SKM-1 (cell line): ENCODE data around the gene DCANP1.
"Not testable (repeated sequence)": the region's sequence is repeated elsewhere in the genome, so short reads cannot be mapped to it uniquely, and the experiment has no call there.

ENCODE experiments used
- DNase-seq: peaks from one replicate; lab custom pipeline; 2025; ENCODE audit not compliant: unreplicated experiment; lab: John Stamatoyannopoulos, UW

The DCANP1 gene, protein sequence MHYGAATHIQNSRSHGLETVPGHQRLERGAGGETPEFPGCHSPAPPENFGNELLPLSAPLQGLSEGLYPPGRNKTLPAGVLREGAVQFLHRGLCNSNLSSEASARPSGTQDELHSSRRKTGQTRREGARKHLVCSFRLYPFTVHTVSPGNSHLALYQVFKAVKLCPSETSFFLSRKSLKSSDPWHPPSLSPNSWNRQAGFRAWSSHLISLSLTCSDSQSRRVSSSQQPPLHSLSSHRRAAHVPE

DNA sequence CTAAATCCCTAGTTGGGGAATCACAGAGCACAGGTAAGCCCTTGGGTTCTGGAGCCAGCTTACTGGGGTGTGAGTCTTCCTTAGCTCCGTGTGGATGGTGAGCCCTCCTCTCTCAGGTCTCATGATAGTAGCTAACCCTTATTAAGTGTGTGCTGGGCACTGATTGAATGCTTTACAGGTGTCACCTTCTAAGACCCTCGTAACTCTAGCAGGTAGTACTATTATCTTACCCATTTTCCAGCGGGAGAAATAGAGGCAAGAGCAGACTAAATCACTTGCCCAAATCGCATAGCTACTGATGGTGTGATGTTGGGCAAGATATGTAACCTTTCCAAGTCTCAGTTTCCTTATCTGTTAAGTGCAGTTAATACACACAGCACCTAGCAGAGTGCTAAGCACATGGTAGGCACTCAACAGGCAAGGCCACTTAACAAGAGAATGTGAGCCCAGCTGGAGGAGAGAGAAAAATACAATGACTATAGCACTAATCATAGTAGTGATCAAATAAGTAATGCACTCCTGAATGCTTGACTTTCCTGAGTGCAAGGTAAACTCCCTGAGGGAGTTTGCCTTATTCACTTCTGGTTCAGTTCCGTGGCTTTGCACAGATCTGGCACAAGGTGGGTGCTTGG is at the start of gene DCANP1:
Gene DCANP1, minus strand, starts transcription at position 51 of the 632 bp plus-strand sequence. CDS start 240 bp downstream, outside the sequence.
- no peak for DNase-seq

DNA sequence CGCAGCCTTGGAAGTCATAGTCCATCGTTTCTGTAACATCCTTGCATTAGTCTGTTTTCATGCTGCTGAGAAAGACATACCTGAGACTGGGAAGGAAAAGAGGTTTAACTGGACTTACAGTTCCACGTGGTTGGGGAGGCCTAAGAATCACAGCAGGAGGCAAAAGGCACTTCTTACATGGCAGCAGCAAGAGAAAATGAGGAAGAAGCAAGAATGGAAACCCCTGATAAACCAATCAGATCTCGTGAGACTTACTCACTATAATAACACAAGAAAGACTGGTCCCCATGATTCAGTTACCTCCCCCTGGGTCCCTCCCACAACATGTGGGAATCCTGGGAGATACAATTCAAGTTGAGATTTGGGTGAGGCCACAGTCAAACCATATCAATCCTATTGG is 48.4 kb upstream of the DCANP1 start:
- not testable (repeated sequence) for DNase-seq

DNA sequence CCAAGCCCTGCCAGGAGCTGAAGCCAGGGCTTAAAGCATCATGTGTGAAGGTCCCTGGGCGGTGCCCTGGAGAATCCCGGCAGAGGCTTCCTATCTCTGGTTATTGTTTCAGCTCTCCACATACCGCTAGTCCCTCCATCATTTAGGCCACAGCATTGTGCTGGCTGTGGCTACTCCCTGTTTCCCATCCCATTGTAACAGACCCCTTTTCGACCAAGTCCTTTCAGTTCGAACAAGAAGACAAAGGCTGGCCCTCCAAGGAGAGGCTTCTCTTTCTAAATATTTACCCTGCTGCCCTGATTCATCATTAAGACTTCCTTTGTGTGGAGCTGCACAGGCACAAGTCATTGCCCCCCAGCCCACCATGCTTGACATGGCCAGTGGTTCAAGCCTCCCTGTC is 47.0 kb upstream of the DCANP1 start:
- DNase-seq: no peak

DNA sequence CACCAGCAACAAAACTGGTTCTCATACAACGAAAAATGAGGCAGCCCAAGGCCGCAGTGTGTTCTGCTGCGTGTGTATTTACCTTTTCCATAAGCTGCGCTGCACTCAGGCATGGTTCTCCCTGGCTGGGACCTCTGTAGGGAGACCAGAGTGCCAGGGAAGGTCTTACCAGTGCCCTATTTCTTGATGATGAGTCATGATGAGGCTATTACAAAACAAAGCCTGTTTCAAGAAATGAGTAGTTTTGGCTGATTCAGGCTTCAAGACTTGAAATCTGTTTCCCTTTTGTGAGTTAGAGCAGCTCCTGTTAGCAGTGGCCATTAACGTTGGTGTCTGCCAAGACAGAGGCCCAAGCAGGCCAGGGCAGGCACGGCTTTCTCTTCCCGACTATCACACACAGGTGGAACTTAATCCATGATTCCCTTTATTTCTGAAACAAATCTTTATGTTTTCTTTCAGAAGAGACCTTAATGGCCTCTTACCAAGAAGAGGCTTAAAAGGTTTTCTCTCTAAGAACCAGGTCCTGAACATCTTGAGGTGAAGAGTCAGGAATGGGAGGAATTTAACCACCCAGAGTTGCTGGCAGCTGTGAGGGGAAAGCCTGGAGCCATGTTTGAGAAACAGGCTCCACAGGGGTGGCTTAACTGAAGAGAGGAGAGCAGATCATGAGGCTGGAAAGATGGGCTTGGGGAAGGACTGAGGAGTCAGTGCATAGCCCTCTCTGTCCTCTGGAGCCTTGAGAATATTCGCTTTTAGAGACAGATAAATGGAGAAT is 46.4 kb upstream of the DCANP1 start:
- DNase-seq: peak; percentile 54

DNA sequence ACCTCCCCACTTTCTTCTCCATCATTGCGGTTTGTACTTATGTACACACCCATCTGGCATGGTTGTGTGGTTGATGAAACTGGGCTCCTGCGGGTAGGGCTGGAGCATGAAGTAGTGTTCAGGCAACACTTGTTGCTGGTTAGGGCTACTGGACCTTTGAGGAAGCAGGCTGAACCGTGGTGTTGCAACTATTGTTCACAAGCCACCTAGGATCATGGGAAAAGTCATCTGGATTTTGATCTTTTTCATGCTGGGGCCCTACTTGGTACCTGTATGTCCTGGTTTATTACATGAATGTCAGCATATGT is 45.1 kb upstream of the DCANP1 start:
- peak; percentile 57 for DNase-seq

DNA sequence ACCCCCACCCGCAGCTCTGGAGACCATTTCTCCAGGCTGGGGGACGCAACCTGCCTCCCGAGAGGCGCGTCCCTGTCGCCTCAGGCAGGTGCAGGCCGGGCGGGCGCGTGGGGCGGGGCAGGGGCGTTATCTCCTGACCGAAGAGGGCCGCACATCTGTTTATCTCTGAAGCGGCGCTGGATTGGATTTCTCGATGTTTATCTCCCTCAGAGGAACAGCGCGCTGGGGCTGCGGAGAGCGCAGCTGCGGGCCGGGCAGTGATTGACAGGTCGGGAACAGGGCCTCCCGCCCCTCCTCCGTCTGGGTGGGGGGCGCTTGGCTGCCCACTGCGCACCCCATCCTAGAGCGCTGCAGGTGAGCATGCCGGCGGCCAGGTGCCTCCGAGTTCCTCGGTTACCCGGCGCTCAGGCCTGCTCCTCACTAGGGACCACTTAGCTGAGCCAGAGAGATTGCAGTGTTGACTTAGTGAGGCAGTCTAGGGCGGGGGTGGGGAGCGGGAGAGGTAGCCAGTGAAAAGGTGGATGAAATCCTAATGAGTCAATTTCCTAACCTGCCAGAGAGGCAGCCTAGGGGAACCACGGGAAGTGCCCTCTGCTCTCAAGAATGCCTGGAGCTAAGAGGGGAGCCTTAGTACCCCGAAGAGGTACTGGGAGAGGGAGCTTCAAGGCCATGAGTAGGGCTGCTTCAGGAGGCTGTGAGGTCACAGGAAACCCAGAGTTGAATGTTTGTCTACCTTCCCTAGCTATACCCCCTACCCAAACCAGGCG is 44.6 kb upstream of the DCANP1 start:
- DNase-seq: no peak

DNA sequence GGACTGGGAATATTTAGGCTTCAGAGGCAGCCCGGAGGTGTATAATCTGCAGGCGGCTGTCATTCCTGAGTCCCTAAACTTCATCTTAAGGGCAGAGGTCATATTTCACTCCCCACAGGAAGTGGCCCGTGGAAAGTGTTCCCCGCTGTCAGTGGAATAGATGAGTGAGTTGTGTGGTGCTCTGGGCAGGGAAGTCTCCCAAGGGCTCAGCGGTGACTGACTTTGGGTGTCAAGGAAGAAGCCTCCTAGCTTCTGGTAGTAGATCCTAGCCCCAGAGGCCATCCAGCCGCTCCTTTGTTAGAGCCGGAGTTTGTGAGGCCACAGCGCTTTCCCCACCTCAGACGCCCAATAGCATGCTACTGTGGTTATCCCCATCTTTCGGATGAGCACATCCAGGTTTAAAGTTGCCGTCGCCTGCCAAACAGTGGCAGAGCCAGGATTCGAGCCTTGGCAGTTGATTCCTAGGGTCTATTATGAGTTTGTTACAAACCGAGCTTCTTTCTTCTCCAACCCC is 43.9 kb upstream of the DCANP1 start:
- DNase-seq: no peak

DNA sequence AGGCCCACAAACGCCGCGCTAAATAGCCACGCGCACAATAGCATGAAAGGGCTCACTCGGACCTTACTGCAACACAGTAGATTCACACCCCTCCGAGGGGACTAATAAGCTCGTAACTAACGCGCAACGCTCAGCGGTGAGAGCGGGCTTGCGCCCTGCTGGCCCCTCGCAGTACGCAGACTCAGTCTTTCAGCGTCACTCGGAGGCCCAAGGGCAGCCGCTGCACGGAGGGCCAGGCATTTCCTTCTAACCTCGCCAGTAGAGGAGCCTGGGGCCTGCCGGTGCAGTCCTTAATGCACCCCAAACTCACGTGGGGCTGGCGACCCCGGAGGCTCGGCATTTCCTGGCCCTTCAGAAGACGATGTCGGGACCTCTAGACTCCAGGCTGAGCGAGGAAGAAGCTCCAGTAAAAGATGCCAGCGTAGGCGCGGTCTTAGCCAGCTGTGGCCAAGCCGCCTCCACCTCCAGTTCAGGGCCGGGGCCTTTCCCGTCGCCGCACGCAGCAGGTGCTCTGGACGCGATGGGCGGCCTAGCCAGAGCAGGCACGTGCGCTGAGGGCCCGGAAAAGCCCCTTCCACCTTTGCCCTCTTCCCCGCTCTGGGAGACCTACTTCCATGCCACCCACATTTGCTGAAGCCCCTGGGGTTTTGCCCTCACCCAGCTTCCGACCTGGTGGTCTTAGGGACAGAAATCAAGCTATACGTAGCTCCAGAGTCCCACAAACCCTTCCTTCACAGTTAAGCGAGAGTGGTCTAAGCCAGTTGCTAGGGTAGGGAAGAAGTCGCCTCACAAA is 43.3 kb upstream of the DCANP1 start:
- DNase-seq: no peak

DNA sequence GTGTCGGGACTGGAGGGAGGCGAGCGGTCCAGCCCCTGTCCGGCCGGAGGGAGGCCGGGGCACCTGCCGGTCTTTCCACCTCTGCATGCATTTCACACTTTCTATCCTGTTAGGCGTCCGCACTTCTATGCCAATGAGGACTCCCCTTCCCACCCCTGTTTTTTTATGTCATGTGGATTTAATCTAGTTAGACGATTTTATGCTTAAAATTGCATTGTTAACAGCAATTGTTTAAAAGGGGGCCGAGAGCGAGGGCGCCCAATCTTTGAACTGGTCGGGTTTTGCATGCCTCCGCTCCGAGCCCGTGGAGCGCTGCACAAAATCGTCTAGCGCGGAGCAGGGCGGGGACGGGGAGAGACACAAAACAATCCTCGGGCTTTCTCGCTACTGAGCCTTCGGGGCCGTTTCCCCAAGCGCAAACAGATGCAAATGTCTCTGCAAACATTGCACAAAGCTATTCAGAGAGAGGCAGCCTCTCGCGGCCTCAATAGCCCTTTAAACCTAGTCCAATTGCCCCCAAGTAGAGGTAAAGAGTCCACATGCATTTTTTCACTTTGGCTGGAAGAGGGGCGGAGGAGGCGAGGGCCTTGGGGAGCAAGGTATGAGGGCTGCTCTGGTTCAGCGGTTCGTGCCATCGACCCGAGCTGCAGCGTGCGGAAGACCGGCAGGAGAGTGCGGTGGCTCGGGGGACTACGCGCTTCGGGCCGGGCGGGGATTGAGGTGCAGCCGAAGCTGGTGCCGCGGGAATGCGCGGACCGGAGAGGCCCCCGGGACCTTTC is 42.5 kb upstream of the DCANP1 start:
- no peak for DNase-seq

DNA sequence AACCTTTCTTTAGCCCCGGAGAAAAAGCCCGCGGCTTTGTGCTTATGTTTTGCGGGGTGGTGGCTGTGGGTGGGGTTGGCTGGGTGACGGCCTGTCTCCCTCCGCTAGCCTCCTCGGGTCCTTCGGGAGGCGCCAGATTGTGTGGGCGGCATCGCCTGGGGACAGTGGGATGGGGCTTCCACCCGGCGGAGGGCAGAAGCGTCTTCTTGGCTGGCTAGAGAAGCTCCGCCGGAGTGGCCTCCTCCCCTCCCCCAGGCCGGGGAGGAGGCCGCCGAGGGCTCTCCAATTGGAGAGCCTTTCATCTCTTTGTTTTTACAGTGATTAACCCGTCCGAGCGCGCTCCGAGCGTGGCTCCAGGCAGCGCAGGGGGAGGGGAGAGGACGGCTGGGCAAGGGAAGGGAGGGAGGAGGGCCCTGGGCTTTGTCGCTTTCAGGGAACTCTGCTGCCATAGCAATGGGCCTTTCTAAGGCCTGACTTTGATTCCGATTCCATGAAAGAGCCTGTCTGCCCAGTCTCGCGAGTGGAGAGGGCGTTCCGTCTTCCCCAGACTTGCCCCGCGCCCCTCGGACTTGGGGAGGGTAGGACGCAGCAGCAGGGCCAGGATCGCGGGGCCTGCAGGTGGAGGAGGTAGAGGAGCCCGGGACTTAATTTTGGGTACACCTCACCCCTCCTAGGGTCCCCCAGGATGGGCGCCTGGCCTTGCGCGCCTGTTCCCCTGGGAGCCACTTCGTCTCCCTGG is 41.7 kb upstream of the DCANP1 start:
- DNase-seq: no peak

DNA sequence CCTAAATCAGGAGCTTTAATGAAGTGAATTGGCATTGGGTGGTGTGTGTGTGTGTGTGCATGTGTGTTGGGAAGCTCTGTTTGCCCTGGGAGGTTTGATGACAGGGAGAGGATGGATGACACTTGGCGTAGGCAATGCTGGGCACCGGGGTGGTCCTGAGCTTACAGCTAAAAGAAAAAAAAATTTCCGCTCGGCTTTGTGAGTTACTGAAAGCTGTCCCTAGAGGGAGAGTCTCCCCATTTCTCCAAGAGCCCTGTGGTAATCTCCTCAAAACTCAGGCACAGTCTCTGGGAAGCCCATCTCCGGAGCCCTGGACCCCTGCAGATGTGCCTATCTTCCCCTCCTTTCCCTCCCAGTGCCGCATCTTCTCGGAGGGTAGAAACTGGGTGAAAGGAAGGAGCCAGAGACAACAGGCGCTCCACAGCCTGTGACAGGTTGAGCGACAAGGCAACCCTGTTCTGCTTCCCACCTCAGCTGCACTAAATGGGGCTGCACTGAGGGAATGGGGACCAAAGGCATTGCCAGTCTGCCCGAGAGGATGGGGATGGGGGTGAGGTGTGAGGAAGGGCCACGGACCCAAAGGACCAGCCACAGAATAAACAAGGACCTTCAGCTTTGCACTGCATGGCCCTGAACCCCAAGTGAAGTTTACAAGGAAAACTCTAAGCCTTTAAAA is 40.8 kb upstream of the DCANP1 start:
- DNase-seq: no peak

DNA sequence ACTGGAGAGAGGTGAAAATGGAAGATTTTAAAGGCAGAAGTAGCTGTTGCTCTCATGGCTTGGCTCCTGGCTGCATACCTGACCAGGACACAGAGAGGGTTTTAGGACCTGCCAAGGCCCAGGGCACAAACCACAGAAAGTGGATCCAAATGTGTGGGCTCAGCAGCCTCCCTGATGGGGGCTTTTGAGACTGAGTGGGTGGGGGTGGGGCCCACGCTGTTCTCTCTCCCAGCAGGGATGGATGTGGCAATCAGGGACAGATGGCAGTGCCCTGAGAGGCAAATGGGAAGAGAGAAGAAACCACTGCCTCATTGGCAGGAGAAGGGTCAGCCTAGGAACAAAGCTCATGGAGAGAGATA is 39.9 kb upstream of the DCANP1 start:
- DNase-seq: no peak

DNA sequence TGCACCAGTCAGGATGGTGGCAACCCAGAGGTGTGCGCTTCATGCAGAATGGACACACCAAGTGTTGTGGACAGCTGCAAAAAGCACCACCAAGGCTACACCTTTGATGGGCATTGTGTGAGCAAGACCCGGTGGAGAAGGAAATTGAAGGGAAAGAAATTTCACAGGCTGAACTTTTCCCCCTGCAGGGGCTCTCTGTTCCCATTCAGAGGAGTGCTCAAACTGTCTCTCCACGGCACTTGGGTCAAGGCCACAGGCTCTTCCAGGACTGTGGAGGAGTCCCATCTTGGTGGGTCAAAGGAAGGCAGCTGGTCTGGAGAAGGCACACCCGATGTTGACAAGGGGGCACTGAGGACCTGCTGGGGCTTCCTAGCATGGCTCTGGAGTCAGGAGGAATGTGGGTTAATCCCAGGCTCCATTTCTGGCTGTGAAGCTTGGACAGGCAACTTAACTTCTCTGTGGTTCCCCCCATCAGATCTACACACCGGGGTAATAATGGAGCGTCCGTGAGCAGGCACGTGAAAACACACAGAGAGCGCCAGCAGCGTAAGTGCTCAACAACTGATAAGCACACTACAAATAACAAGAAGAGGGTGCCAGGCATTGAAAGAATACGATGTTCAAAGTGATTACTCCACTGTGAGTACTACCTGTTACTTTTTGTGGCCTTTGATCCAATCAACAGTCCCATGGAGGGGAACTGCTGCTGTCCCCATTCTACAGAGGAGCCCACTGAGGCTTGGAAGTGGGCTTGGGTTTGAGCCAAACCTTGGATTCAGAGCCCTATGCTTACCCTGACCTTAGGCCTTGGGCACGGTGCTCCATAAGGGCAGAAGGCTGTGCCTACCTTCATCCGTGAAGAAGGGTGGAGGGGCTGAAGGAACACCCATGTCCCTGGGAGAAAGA is 39.2 kb upstream of the DCANP1 start:
- DNase-seq: no peak

DNA sequence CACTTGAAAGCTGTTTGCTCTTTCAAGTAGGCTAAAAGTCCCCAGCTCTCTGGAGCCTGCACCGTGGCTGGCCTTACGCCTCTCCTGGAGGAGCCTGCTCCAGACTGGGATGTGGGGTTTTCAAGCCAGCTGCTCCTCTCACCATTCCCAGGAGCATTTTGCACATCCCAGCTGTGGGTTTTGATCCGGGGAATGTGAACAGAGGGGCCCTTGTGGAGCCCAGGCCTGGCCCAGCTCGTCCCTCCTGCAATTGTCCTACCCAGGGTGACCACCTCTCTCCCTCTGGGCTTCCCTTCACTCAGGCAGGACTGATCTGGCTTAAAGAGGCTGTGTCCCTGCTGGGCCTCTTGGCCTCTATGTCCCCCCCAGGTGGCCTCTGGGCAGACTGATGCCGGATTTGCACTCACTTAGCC is 37.5 kb upstream of the DCANP1 start:
- no peak for DNase-seq

DNA sequence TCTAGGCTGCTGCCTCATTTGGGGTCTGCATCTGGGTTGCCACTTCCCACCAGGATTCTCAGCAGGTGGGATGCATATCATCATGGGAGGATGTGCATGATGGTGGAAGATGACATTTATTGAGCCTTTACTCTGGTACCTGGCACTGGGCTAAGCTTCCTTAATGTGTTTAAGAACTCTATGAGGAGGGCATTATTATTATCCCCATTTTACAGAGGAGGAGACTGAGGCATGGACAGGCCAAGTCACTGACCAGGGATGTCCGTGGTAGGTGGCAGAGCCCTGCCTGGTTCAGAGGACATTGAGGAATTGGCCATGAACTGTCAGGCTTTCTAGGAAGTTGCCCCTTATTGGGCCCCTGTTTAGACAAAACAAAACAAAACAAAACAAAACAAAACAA is 36.1 kb upstream of the DCANP1 start:
- DNase-seq: no peak

DNA sequence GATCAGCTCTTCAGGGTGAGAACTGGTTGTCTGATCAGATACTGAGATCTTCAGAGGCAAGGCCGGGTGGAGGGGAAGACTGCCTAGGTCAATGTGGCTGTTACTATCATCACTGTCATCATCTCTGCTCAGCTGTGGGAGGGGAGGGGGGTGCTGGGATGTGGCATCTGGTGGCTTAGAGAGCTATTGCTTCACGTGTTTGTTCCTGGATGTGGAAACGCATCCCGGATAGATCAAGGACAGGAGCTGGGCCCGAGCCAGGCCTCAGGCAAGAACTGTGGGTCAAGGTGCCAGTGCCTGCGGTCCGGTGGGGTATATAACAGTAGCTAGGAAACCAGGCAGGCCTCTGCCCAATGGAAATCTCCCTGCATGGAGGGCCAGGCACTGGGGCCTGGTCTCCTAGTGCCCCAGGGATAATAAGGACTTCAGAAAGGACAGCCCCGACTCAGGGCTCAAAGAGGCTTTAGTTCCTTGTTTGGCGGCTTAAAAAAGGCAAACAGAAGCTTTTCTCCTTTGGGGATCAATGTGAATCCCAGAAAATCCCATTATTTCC is 35.3 kb upstream of the DCANP1 start:
- DNase-seq: peak; percentile 86

DNA sequence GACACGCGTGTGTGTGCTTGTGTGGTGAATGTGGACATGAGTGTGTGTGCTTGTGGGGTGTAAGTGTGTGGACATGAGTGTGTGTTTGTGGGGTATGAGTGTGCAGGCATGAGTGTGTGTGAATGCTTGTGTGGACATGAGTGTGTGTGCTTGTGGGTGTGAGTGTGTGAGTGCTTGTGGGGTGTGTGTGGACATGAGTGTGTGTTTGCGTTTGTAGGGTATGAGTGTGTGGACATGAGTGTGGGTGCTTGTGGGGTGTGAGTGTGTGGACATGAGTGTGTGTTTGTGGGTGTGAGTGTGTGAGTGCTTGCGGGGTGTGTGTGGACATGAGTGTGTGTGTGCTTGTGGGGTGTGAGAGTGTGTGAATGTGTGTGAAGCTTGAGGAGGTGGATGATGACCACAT is 34.8 kb upstream of the DCANP1 start:
- DNase-seq: no peak
